CD4-positive, alpha-beta T cell treated with Interleukin-6 at 100 ng/mL for 8 hours (primary cell): ENCODE results near the gene MRRF.

ENCODE experiments used
- DNase-seq: peaks from one replicate; pipeline ENCODE4 v3.0.0-alpha.2; 2020; ENCODE audit warnings: mixed read lengths, low spot score

MRRF gene

DNA sequence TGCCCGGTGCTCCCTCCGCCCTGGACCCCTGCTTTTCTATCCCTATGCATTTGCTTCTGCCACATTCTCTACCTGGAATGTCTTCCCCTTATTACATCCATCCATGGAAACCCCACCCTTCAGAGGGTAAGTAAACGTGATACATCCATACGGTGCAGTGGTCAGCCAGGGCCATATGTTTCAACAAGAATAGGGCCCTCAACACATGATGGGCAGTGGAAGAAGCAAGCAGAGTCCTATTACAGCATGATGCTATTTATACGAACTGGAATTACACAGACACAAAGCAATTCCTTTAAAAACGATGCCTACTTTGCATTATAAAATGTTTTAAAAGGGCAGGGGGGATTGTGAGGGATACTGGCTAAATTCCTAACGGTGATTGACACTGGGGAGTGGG lies 68.0 kb downstream of the MRRF start:
- DNase-seq = no peak

DNA sequence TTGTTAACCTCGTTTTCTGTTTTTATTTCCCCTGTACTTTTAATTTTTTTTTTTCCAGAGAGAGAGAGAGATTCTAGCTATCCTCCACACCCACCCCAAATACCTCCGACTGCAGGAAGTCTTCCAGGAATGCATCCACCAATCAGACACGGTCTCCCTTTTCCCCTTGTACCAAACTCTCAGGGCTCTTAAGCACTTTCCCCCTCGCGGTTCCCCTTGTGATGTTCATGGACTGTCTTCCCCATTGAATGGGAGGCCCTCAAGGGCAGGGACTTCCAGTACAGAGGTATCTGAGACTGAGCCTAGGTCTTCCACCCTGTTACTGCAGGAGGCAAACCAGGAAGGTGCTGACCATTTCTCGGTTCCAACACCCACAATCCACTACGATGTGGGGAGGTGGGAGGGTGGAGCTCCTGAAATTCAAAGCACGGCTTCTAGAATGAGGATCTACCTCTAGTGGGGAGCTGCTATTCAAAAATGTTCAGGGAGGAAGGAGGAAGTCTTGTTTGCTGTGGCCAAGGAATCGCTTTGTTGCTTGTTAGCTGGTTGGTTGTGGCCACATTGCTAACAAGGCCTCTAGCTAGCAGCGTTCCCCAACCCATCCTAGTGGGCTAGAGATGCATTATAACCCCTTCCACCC lies 68.6 kb downstream of the MRRF start:
- no peak for DNase-seq

DNA sequence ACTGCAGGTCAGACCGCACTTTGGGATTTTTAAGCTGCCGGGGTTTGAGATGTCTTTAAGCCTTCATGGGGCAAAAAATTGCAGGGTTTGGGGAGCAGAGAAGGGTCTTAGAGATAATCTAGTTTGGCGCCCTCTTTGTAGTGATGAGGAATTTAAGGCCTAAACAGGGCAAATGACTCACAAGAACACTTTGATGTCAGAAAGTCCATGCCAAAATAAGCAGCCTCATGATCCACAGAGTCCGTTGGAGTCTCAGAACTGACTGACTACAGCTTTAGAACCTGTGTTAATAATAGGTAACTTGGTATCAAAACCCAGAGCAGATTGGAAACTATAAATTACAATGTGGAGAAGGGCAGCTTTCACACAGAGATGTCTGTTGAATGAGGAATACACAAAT lies 70.2 kb downstream of the MRRF start:
- no peak for DNase-seq

DNA sequence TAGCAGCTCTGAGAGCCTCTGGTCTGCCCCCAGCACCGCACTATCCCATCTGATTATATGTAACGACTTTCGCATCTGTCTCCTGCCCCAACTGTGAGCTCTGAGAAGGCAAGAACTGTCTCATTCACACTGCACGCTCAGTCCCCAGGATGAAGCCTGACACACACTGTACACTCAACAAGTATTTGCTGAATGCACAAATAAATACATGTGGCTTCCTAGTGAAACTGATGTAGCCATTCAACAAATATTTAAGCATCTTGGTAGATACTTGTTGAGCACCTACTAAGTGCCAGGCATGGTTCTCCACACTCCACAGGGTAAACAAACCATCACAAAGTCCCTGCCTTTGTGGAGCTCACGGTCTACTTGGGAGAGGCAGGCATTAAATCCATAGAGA lies 71.5 kb downstream of the MRRF start:
- no peak for DNase-seq

DNA sequence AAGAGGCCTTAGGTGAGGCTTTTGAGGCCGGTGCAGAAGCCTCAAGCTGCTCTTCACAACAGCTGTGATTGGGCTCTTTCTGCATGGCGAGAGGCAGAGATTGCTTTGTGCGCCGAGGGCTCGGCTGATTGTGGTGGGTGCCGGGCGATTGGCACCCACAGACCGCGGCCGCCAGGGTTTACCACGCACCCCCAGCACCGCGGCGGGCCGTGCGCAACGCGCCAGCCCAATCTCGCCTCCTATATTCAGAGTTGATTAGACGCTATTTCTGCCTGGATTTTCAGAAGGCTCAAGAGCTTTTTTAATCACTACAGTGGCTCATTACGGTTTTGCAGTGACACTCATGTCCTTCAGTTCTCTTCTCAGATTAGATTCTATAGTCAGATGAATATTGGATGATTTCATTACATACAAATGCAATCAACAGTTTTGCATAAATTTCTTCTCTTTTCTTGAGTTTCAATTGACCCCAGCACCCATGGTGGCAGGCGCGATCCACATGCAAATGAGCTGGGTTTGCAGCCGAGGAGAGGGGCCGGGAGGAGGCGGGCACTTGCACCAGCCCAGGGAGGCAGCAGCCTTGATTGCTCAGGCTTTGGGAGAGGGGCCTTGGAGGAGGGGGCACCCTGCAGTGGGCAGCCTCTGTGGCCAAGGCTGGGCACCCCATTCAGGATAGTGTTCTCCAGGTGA lies 72.3 kb downstream of the MRRF start:
- DNase-seq = no peak

DNA sequence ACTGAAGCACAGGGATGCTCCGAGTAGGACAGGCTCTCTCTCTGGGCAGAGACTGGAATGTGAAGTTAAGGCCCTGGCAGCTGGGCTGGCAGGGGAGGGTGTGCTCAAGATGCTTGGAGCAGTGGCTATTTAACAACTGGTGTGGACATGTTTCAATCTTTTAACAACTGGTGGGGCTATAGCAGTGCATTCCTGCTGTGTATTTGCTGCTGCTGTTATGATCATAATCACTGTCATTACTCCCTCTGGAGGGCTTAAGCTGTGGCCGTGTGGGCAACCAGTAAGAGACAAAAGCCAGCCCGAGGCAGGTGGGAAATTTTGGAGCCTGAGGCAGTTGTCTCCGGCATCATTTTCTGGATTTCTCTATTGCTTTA lies 72.9 kb downstream of the MRRF start:
- no peak for DNase-seq

DNA sequence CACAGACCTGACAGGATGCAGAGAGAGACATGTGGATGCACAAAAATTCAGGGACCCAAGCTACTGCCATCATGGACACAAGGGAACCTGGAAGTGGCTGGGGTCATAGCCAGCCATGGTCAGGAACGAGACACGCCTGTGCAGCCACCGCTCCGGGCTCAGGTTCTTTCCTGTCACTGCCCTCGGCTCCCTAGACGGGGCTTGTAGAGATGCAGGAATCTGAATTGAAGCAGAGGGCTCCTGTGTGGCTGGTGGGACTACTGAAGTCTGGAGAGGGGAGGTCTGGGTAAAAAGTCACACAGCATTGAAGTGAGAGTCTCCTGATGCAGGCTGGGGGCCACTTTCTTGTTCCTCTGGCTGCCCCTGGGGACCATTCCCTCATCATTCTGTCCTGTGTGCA lies 73.9 kb downstream of the MRRF start:
- DNase-seq = no peak

DNA sequence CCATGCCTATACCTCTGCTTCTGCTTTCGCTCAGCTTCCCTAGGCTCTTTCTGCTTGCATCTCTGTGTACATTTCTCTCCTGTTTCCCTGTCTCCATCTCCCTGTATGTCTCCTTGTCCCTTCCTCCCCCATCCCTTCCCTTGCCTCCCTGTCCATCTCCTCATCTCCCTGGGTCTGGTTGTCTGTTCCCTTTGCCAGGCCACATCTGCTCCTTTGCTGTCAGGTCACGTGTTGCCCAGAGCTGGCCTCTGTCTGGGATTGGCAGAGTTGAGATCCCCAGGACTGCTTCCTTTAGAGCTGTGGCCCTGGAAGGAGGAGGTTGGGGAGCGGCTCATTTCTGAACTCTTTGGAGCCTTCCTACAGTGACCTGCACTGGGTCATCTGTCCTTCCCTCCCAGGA lies 74.3 kb downstream of the MRRF start:
- no peak for DNase-seq

DNA sequence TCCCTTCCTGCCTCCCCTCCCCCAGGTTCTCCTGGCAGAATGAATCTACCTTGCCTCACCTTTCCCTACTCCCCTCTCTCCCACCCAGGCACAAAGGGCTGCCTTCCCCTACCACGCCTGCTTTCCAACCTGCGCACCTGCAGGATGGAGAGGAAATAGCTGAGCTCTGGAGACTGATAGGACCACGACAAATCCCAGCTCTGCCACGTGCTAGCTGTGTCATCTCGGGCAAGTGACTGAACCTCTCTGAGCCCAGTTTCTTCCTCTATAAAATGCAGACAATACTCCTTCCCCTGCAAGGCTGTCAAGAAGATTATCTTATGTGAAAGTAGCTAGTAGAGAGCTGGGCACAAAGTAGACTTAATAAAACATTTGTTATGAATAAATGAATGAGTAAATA lies 74.9 kb downstream of the MRRF start:
- no peak for DNase-seq

DNA sequence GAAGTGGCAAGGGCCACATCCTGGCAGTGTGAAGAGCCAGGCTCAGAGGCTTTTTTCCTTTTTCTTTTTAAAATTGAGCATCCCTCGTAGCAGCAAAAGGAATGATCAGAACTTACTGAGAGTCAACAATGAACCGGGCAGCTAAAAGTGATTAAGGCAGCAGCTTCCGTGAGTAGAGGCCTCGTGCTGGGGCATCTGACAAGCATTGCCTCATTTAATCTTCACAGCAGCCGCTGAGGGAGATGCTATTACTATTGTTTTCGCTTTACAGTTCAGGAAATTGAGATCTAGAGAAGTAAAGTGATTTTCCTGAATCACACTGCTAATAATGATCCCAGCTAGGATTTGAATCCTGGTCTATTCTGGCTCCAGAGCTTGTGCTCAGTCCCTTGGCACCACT lies 75.5 kb downstream of the MRRF start:
- no peak for DNase-seq

DNA sequence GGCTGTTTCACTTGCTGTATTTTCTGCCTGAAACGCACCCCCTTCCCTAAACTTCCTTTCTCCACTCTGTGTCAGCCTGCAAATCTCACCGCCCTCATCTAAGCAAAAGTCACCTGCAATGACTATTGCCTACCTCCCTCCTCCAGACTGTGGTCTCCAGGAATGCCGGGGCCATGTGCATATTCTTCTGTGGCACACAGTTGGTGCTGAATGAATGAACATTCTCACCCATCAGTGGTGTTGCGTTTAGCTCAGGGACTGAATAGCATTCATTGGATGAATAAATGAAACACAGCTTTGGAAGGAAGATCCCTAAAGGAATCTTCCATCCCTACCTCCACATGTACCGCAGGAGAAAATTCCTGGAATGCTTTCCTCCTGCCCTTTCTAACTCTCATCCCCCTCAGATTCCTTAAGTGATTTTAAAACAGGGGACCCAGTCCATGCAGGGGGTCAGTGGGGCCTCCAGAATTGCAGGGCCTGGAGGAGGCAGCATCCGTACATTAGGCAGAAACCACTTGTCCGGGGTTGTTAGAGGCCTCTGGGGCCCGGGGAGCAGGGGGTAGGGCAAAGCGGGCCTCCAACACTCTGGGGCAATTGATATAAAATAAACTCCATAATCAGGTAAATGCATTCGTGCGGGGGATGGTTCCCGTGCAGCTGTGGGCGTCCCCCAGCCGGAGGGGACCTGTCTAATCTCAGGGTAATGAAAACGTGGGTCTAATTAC lies 77.8 kb downstream of the MRRF start:
- no peak for DNase-seq

DNA sequence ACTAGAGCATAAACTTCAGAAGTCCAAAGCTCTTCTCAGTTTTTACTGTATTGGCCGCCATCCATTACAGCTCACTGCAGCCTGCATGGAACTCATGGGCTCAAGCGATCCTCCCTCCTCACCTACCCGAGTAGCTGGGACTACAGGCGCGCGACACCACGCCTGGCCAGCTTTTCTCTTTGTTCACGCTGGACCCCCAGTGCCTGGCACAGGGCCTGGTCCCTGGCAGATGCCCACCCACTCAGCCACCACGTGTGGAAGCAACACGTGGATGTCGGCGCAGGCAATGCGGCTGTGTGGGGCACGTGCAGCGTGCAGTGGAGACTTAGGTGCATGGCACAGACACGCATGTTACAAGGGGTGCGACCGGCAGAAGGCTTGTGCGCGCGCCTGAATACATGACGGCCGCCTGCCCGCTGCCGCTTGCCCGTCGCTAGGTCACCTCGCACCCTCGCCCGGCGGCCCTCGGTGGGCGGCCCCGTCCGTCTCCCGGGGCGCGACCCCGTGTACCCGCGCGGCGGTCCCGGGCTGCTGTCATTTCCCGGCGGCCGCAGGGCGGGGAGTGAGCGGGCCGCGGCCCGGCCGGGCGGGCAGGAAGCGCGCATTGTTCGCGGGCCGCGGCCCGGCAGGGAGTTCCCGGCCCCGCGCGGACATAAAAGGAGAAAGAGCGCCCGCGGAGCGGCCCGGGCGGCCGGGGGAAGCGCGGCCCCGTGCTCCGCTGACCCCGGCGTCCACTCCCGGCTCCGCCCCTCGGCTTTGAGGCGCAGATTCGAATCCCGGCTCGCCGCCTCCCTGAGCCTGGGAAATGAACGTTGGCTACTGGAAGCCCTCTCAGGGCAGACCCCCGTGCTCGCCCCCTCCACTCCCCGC lies 82.0 kb downstream of the MRRF start:
- DNase-seq = no peak

DNA sequence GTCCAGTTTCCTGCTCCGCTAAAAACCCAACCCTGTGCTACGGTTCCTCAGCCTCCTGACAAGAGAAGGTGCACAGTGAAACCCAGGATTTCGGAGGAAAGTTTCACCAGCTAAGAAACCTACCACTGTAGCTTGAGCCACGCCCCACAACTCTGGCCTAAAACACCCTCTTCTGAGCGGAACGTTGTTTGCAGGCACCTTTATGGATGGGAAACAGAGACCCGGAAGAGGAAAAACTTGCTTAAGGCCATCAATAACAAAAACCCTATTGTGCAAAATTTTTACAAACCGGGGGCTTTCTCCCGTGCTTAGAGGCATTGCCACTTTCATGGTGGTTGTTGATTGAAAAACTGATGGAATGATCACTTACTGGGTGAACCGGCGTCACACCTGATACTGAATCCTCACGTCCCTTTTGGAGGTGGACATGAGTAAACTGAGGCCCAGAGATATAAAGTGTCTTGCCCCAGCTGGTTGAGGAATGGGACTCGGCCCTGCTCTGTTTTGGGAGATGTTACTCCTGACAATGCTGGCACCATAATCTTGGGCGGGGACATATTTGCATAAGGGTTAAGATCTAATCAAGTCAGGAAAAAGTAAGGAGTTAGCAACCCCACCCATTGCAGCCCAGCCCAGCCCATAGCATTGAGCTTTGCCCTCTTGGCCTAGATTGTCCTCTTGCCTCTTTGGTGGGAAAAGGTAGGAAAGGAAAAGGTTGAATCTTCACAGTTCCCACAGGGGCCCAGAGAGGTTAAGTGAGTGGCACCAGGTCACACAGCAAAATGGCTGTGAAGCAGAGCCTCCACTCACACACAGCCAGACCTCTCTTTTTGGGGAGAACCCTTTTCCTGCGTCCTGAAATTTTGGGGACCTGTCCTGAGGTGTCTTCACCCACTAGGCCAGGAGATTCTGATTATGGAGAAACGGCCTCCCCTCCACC lies 82.9 kb downstream of the MRRF start:
- DNase-seq = no peak

DNA sequence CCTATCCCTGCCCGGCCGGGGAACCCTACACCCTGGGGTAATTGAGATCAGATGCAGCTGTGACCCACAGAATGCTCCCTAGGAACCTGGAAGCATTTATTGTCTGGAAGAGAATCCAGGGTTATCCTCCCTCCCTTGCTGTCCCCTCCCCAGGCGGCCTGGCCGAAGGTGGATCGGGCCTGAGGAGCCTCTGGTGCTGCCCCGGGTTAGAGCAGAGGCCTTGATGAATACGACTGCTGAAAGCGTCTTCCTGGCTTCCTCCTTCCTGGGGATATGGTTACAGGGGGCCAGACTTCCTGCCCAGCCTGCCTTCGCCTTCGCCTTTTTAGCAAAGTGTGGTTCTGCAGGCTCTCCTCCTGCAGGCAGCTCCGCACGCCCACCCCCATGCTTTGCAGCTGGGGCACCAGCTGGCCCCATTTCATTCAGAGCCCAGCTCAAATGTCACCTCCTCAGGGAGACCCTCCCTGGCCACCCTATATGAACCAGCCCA lies 83.7 kb downstream of the MRRF start:
- no peak for DNase-seq

DNA sequence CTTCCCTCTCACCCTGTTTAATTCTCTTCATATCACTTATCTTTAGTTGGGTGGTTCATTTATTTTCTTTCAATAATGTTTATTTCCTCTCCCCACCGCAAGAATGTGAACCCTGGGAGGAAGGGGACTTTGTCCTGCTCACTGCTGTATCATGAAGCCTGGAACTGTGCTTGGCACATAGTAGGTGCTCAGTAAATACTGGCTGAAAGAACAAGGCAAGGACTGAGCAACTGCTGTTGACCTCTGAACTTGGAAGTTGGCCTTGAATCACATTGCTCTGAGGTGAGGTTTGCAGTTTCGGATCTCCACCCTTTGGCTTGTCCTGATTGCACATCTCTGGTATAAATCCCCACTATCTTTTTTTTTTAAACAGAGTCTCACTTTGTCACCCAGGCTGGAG lies 84.1 kb downstream of the MRRF start:
- DNase-seq = no peak

DNA sequence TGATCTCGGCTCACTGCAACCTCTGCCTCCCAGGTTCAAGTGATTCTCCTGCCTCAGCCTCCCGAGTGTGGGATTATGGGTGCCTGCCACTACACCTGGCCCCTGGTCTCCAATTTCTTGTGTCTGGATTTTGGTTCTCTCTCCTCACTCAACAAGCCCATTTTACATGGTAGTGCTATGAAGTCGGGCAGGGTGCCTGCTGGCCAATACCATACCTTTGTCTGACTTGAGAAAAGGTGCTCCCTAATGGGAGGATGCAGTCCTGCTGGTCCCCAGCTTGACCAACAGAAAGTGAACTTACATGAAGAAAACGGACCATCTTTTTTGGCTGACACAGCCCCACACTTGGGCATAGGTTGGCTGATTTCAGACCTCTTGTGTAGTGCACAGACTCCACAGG lies 84.5 kb downstream of the MRRF start:
- no peak for DNase-seq

DNA sequence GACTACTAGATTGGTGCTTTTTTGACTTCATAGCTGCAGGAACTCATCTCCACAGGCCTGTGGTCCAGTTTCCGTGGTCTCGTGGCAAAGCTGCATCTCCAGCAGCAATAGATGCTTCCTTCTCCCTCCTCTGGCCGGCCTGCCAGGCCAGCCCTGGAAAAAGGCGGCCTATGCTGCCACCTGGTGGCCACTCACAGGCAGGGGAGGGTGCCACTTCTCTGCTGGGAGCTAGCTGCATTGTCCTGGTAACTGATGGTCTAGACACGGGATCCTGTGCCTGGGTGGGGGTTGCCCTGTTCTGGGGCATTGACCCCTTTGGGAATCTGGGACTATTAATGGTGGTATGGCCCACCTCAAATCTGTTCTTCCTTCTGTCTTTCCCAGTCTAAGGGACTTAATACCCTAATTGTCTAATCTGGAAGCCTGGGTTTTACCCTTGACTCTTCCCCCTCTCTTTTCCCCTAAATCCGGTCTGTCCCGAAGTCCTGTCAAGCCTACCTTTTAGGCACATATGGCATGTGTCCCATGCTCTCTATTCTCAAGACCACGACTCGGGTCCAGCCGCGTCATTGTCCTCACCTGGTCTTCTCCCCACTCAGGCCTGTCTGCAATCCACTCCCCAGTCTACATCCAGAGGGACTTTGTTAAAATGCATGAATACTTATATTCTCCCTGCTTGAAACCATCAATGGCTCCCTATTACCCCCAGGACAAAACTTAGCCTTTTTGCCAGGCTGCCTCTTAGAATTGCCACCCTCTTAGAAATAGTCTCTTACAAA lies 86.1 kb downstream of the MRRF start:
- DNase-seq = peak; percentile 64

DNA sequence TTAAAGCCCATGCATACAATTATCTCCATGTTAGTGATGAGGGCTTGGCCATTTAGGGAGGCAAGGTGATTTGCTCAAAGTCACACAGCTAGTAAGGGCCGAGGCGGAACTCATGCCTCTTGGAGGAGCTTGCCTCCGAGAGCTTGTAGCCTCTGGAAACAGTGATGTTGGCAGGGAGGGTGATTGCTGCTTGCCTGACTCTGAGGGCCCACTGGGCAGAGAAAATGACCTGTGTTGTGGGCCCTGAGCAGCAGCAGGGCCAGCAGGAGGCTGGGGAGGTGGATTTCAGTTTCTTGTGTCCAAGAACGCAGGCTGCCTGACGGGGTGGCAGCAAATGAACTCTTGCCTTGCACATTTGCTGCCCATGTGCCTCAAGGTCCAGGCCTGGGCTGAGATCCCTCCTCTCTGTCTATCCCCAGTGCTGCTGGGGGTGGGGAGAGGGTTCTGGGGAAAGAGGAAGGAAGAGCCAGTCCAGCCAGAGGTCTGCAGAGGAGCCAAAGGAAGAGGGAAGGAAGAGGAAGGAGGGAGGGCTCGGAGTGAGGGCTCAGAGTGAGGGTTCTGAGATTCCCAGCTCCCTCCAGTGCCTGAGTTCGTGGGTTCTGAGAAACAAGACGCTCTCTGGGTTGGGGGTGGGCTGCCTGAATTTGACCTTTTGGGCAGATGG lies 90.0 kb downstream of the MRRF start:
- DNase-seq = no peak

DNA sequence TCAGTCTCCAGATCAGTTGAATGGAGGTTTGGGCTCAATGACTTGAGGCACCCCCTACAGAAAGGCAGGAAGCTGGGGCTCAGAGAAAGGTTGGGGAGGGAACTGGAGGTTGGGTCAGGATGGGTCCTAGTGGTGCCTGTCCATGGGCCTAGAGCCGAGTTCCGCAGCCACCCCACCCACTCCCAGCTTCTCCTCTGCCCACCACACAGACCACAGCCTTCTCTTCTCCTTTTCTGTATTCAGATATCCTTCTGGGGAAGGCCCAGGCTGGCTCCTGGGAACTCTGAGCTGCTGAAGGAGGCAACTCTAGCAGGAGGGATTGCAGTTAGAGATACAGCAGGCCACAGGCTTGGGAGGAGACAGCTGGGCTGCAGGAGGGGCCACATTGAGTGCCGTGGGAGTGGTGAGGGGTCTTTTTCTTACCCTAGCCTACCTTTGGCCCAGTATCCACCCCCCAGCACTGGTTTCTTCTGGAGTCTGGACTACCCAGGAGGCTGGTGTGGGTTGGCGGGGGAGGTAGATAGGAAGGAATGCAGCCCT lies 90.7 kb downstream of the MRRF start:
- no peak for DNase-seq

DNA sequence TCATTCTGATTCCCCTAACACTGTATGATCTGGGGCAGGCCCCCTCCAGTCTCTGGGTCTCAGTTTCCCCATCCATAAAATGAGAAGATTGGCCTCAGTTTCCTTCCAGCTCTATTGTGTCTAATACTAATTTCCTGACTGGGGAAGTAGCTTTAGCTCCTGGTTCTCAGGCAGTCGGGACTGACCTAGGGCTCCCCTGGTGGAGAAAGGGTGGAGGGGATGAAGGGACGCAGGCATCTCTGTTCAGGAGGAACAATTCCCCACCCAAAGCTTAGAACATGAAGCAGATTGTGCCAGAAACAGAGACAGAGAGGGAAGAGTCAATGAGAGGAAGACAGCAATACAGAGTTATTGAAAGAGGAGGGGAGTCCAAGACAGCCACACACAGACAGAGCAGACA lies 91.9 kb downstream of the MRRF start:
- no peak for DNase-seq
